GM21423 (cell line): ENCODE results near the gene IER5.

Experiments used
- ATAC-seq: cut with Tn5 transposase; IDR thresholded peaks from one replicate; pipeline ENCODE4 v1.9.1; 2021; ENCODE audit warnings: mild to moderate bottlenecking, moderate library complexity; ENCODE audit not compliant: unreplicated experiment

IER5 gene

DNA sequence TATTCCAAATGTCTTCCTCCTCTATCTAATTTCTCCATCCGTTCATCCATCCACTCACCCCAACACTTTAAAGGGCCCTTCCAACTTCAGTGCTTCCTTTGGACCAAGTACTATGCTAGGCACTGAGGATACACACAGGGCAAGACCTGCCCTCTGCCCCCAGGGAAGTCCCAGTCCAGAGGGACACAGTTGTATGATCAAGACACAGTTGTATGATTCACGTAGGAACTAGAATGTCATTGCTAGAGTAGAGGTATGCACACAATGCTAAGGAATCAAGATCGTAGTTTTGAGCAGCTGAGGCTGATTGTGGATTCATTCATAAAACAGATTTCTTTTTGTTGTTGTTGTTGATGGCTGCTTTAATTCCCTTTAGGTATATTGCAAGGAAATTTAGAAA is 11.6 kb upstream of the IER5 start:
- ATAC-seq, result no peak

DNA sequence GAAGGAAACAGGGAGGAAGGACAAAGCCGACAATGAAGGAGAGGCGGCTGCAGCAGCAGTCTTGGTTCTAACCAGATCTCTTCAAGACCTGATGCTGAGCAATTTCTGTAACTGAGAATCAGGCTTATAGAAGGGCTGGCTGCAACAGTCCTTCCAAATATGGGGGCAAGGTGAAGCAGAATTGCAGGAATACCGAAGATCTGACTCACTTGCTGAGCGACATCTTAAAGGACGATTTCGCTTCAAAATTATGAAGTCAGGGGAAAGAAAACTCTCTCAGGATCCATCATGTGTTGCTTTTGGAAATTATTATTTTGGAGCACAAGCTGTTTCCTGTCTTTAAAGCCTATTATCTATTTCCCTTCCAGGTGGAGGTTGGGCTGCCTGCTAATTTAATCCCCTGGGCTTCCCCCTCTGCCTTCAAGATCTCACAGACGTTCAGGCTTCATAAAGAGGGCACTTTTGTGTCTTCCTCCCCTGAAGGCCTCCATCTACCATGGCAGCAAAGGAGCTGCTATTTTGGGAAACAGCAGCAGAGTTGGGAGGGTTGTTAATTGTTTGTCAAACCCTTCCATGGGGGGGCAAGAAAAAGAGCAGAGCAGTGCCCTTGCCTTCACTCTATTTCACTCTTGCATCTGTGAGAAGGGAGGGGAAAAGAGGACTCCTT is 10.8 kb upstream of the IER5 start:
- ATAC-seq, result no peak

DNA sequence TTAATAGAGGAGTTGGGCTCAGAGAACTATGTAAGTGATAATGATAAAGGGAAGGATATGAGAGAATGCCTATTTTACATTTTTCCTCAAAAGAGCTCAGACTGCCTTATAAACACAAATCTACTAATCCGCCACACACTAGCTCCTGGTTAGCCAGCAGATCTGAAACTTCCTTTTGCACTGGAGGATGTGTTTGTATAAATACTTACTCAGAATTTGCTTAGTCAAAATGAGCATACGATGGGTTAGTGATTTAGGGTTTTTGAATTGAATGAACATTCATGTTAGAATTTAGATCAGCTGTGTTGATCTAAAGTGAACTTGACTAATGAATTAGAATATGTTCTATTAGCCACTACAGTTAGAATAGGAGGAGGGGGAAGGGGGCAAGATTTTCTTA is 9.1 kb upstream of the IER5 start:
- no peak for ATAC-seq

DNA sequence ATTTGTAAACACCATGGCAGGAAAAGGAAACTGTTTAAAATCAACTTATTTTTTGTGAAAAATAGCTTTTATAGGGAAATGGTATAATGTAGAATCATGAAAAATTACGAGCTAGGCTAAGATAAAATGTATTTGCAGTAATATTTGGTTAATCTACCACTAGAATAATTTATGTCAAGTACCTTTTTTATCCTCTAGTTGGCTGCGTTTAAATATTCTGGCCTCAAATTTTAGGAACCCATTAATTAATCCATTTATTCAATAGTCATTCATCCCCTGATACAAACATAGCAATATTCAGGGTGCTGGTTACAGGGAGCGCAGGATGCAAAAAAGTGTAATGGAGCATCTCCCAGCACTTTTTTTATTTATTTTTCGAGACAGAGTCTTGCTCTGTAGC is 8.6 kb upstream of the IER5 start:
- ATAC-seq, result no peak

DNA sequence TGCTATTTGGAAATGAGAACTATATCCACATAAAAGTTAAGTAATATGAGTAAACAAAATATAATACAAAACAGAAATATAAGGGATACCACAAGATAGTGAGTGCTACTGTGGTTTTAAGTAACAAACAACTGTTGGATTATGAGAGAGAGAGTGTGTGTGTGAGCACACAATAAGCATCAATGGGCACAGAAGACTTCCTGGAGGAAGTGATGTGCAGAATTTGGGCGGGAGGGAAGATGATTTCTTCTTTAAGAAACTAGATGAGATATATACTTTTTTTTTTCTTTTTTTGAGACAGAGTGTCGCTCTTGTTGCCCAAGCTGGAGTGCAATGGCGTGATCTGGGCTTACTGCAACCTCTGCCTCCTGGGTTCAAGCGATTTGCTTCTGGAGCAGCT is 7.9 kb upstream of the IER5 start:
- no peak for ATAC-seq

DNA sequence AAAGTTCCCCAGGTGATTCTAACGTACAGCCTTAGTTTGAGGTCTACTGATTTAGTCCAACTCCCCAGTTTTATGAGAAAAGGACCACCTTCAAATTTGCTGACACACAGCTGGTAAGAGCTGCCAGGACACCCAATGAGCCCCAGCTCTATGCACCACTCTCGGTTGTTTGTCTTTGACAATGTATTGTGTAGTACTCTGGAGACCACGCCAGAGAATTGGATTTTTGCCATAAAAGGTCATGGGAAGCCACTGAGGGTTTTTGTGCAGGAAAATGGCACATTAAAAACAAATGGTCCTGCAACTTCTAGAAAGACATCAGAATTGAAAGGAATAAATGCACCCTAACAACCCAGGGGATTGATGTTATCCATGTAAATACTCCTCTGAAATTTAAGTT is 7.1 kb upstream of the IER5 start:
- no peak for ATAC-seq

DNA sequence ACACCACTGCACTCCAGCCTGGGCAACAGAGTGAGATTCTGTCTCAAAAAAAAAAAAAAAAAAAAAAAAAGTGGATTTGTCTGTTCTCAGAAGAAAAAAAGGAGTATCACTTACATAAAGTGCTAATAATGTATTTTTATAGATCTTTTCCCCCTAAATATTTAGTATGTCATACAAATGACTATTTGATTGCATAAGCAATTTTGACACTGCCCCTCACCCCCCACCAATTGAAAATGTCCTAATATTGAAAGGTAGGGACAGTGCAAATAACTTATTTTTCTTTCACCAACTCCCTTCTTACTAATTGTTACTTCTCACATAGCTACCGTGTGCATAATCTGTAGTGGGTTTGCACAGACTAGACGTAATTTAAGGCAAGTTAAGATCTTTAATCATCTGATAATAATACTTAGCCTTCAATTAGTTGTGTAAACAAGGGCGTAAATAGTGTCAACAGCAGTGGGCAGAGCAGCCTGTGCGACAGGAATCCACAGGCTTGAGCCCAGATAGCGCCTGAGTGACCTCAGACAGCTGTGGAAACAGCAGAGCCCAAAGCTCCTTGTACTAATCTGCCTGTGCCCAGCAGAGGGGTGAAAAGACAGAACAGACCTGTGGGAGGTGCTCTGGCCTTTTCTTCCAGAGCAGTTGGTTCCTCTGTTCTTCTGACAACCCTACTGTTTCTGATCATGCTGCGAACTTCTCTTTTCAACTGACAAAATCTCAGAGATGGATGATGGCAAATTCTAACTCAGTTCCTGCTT is 4.5 kb upstream of the IER5 start:
- peak; percentile 35 for ATAC-seq

DNA sequence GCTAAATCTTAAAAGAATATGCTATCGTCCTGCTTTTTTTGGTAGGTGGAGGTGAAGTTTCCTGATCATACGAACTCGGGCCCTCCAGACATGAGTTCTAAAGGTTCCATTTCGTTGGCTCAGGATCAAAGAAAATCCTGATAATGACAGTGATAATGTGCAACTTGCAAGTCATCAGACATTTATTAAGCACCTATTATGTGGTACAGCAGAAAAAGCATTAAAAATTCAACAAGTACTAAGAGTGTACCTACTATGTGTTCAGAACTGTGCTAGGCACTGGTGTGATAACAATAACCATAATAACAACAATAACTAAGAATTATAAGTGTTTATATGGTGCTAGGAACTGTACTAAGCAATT is 3.9 kb upstream of the IER5 start:
- ATAC-seq, result no peak

DNA sequence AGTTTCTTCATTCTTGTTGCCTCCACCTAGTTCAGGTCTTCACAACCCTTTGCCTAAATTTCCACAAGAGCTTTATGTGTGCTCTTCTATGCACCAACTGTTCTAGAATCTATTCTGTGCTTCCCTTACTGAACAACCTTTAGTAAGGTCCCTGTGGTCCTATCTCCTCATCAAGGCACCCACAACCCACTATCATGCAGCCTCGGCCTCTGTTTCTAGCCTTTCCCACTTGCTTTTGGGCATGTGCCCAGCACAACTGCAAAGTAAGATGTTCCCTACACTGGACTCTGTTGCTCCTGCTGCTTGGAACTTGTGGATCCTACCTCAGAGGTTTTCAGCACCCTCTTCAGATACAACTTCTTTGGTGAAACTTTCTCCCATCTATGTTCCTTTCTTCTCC is 2.4 kb upstream of the IER5 start:
- no peak for ATAC-seq

DNA sequence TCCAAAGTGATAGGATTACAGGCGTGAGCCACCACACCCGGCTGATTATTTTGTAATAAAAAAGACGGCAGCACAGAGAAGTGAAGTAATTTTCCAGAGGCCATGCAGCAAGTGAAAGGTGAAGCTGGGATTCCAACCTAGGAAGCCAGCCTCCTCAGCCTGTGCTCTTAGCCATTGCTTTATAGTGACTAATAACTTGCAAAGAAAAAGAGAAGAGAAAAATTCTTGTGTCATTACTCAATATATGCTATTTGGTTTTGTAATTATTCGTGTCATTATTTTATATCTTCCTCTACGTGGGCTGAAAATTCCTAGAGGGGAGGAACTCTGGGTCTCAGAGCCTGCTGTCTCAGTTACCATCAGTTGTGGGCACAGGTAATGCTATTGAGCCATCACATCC is 1.6 kb upstream of the IER5 start:
- ATAC-seq, result no peak

DNA sequence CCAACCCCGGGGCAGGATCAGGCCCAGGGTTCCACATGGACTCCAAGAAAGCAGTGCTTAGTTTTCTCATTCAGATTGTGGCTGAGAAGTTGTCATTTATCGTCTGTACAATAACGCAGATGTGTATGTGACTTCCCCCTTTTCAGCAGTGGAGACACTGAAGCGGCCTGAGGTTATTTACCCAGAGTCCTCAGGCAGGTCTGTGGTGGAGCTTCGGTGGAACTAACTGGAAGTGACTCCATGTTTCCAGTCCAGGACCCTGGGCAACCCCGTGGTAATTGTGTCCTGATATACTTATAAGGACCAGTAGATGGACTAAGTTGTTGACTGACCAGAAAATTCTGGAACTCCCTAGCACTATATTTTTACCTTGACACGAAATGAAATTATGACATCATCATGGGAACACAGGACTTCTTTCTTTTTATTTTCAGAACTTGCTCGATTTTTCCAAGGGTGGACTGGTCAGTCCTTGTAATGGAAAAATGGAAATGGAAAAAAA is 1.0 kb upstream of the IER5 start:
- peak; percentile 17 for ATAC-seq

DNA sequence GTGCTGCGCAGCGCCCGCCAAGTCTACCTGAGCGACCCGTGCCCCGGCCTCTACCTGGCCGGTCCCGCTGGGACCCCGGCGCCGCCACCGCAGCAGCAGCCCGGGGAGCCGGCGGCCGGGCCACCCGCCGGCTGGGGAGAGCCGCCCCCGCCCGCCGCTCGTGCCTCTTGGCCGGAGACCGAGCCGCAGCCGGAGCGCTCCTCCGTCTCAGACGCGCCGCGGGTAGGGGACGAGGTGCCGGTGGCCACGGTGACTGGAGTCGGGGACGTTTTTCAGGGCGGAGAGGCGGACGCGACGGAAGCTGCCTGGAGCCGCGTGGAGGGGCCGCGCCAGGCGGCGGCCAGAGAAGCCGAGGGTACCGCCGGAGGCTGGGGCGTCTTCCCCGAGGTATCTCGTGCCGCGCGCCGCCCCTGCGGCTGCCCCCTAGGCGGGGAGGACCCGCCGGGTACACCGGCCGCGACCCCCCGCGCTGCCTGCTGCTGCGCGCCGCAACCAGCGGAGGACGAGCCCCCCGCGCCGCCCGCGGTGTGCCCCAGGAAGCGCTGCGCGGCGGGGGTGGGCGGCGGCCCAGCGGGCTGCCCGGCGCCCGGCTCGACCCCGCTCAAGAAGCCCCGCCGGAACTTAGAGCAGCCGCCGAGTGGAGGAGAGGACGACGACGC is 646 bp downstream of the IER5 start:
- ATAC-seq, result peak; percentile 5

DNA sequence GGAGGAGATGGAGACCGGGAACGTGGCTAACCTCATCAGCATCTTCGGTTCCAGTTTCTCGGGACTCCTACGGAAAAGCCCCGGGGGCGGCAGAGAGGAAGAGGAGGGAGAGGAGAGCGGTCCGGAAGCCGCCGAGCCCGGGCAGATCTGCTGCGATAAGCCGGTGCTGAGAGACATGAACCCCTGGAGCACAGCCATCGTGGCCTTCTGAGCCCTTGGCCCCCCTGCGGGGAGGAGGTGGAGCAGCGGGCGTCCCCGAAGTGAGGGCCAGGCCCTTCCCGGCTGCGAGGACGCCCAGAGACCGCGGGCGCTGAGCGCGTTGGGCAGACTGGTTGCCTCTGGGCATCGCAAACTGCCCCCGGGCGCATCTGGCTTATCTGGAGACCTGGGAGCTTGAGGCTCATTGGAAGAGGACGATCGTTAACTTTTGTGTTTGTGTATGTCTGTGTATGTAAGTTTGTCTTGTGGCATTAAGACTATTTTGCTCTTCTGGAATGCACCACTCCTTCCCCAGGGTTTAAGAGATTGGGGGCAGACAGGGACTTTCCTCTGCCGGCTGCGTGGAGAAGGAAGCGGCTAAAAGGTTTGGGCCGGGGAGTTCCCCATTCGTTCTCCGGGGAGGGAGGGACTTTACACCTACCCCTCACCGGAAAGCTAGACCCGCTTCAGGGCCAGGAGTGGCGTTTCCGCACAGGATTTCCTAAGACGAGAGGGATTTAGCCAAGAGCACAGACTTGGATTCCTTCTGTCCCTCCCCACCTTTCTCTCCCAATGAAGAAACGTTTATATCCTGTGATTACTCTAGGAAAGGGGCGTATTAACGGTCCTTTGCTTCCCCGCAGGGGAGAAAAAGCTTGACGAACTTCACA is 1.4 kb downstream of the IER5 start:
- peak; percentile 25 for ATAC-seq

DNA sequence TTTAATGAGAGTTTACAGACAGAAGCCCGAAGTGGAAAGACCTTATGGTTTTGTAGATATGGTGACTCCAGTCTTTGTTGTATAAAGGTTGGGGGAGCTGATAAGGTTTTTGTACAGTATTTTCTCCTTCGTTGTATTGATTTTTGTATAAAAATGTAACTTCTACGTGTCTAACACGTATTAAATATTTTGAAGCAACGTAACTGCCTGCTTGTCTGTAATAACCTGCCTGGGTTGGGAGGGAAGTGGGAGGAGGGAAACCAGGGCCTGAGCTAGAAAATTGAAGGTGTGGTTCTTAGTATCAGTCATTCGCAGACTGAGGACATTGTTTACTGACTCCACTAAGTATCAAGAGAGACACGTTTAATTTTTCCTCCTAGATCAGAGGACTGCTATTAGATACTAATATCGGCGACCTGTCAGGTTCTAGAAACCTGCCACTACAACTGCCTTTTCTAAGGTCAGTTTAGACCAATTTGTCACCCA is 2.2 kb downstream of the IER5 start:
- ATAC-seq, result no peak

DNA sequence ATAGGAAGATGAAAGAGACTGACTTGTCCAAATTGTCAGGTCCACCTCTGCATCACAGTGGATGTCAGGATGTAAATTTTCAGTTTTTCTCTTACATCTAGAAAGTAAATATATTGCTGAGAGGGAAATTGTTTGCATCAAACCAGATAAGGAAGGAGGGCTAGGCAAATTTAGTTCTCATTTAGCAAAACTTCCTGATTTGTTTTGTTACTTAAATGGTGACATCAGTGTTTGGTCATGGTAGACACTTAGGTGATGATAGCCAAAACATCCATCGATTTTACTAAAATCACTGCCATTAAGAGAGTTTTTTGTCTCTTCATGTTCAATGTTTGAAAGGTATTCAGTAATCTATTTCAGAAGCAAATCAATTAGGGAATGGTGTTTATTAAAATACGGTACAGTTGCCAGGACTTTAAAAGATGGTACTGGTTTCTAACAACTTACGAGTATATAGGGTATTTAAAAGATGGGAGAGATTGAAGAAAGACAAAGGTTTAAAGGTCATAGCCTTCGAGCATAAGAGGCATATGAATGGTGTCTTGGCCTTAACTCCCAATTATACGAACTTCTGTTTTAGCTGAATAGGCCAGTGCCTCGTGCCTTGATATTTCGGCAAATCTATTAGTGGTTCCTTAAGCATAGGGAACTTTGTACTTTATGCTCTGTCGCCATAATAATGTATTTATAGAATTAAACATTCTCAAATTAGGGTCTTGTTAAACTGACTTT is 3.0 kb downstream of the IER5 start:
- no peak for ATAC-seq

DNA sequence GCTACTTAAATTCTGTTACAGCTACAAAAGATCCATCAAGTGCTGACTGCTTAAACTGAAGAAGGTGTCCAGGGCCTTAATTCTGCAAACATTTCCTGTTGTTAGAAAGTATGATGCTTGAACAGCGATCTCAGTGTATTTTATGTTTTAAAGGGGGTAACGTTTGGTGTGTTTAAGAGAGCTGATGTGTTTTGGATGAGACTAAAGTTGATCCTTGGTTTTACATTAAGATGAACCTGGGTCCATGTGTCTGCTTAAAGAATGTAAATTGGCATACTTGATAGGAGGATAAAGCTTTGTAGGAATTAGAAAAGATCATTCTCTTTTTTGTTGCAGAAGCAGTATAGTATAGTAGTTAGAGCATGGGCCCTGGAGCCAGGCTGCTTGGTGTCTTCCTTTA is 3.6 kb downstream of the IER5 start:
- ATAC-seq, result no peak

DNA sequence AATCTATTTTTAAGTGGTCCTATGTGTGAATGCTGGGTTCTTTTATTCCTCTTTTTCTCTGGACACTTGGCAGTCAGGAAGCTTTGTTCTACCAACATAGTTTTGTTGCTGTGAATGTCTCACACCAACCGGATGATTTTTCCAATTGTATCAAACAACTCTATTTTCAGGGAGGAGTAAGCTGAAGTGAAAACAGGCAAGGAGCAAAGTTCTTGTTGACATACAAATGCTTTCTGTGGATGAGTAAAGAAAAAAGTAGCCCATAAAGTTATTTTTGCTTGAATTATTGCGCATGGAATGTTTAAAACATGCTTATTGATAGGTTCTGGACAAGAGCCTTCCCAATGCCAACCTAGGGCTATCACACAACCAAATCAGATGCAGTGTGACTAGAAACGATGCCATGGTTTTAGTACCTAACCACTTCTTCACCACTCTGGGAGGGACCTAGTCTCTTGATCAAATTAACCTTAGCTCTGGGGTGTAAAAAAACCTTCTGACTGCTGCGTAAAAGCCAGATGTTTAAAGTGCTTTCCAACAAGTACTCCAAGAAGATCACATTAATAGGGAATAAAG is 4.5 kb downstream of the IER5 start:
- ATAC-seq, result no peak

DNA sequence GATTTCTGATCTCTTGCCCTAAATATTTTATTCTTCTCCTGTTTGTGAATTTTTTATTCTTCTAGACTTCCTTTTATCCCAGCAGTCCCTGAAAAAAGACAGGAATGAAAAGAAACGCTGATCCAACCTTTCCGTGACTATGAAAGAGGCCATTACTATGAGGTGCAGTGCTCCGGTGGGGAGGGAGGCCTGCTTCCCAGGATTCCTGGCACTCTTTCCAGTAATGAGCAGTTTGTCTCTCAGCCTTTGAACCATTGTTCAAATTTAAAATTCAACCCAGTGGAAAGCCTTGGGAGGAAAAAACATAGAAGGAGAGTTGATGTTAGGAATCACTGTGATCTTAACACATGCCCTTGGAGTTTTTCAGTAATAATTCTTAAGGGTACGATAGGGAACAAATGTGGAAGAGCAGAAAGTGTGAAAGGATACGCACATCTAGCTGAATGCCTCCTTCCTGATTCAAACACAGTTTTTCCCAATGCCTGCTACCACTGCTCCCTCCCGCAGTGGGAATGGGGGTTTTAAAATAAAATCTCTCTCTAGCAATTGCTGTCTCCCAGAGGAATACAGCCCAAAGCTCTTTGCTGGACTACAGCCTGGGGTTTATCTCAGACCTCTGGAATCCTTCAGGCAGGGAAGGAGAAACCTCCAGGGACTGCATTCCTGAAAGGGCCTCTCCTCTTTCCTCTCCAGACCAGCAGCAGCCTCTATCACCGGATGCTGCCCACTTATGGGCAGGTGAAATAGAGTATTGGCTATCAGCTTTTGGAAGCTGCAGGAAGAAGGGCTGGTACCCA is 6.1 kb downstream of the IER5 start:
- ATAC-seq, result no peak

DNA sequence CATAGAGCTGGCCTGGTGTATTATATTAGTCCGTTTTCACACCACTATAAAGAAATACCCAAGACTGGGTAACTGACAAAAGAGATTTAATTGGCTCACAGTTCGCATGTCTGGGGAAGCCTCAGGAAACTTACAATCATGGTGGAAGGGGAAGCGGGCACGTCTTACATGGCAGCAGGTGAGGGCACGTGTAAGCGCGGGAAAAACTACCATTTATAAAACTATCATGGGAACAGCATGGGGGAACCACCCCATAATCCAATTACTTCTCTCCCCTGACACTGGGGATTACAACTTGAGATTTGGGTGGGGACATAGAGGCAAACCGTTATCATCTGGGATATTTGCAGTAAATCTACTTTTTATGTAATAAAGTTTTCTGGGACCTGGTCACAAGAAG is 6.8 kb downstream of the IER5 start:
- no peak for ATAC-seq
